Breast epithelium (tissue), 3 donors: Measurements from ENCODE around the gene LIMCH1.

Experiments
- CTCF ChIP-seq, 3 donors: fragments of 450-650 bp; IDR thresholded peaks; one replicate each; pipeline ENCODE4 v1.5.1; 2016 to 2017; ENCODE audit warnings: antibody characterized with exemption in 3 of 3, mild to moderate bottlenecking in 3 of 3, moderate library complexity in 3 of 3
- POLR2AphosphoS5 ChIP-seq, 3 donors: sonication (generic); formaldehyde crosslinking; IDR thresholded peaks; one replicate each; pipeline ENCODE4 v1.6.1; 2017; ENCODE audit warnings: antibody characterized with exemption in 3 of 3

- TF ChIP-seq CTCF (IDR thresholded peaks at IDR 0.05) = no peak
- TF ChIP-seq POLR2AphosphoS5 (IDR thresholded peaks at IDR 0.05) = no peak
These were observed 206.8 kb downstream of the LIMCH1 start for GRCh38 chr4:41744572-41745291.
